ENCODE results near the gene C2orf42. TPM values are rescaled to one million over a fixed set of nuclear protein-coding genes. Genes with fewer than 3 reads are reported as not detected.

The C2orf42 gene
- total RNA-seq, 1 donor from 2014 or later, result 9.5 TPM

GRCh38 chr2:70214365-70214764, 23.5 kb upstream of the C2orf42 start:
- Histone ChIP-seq H3K4me3 (no peak overlapping the region), H3K4me1 (peaks cover 0 to 13% of the 10 kb centered on the region in 2 donors), H3K27me3 (no peaks in the 10 kb centered on the region), H3K36me3 (peaks cover 23 to 56% of the 10 kb centered on the region in 2 donors), H3K27ac (peak overlapping the region; percentile 41 to 48), H3K9me3 (no peaks in the 10 kb centered on the region)
- intact Hi-C loops (cut with DNase I), result no loop called here
- DNase-seq (ENCODE audit: low spot score in 2 of 2), result no peak
- no peak for TF ChIP-seq CTCF (IDR thresholded peaks at IDR 0.05)

- no peak for TF ChIP-seq CTCF (IDR thresholded peaks at IDR 0.05)
- Histone ChIP-seq H3K36me3 (peaks cover 20 to 38% of the 10 kb centered on the region in 2 donors), H3K4me1 (peaks cover 0 to 7% of the 10 kb centered on the region in 2 donors), H3K27me3 (no peaks in the 10 kb centered on the region), H3K27ac (peak overlapping the region in 1 of 2 donors; percentile 58), H3K4me3 (no peak overlapping the region), H3K9me3 (no peaks in the 10 kb centered on the region)
- intact Hi-C loops (cut with DNase I), result no loop called here
- no peak for DNase-seq (ENCODE audit: low spot score in 2 of 2)
These were observed 21.6 kb upstream of the C2orf42 start for GRCh38 chr2:70212298-70212932.

GRCh38 chr2:70211595-70211994, 20.8 kb upstream of the C2orf42 start:
- intact Hi-C loops (cut with DNase I), result no loop called here
- H3K4me1 ChIP-seq, result peaks cover 0 to 7% of the 10 kb centered on the region in 2 donors
- no peak for DNase-seq (ENCODE audit: low spot score in 2 of 2)
- no peak overlapping the region for H3K27ac ChIP-seq
- H3K4me3 ChIP-seq, result no peak overlapping the region
- H3K9me3 ChIP-seq, result no peaks in the 10 kb centered on the region
- H3K27me3 ChIP-seq, result no peaks in the 10 kb centered on the region
- peaks cover 12 to 30% of the 10 kb centered on the region in 2 donors for H3K36me3 ChIP-seq
- TF ChIP-seq CTCF (IDR thresholded peaks at IDR 0.05), result no peak

GRCh38 chr2:70204452-70204851, 13.6 kb upstream of the C2orf42 start:
- Histone ChIP-seq H3K36me3 (no peaks in the 10 kb centered on the region), H3K27me3 (no peaks in the 10 kb centered on the region), H3K4me1 (no peaks in the 10 kb centered on the region), H3K27ac (no peak overlapping the region), H3K4me3 (no peak overlapping the region), H3K9me3 (no peaks in the 10 kb centered on the region)
- DNase-seq (ENCODE audit: low spot score in 2 of 2), result no peak
- TF ChIP-seq CTCF (IDR thresholded peaks at IDR 0.05), result no peak
- intact Hi-C loops (cut with DNase I), result no loop called here

GRCh38 chr2:70203086-70203485, 12.3 kb upstream of the C2orf42 start:
- no peak overlapping the region for H3K4me3 ChIP-seq
- TF ChIP-seq CTCF (IDR thresholded peaks at IDR 0.05), result no peak
- intact Hi-C loops (cut with DNase I), result no loop called here
- no peaks in the 10 kb centered on the region for H3K27me3 ChIP-seq
- no peaks in the 10 kb centered on the region for H3K4me1 ChIP-seq
- no peaks in the 10 kb centered on the region for H3K9me3 ChIP-seq
- no peak for DNase-seq (ENCODE audit: low spot score in 2 of 2)
- H3K27ac ChIP-seq, result no peak overlapping the region
- no peaks in the 10 kb centered on the region for H3K36me3 ChIP-seq
